Measurements from ENCODE around the gene SLC7A1. TPM values are rescaled to one million over a fixed set of nuclear protein-coding genes. Genes with fewer than 3 reads are reported as not detected.

Gene SLC7A1
- total RNA-seq, 1 donor from 2014 or later = 10.3 TPM

GRCh38 chr13:29566206-29566605 is 29.3 kb downstream of the SLC7A1 start:
- no peak overlapping the region for H3K4me3 ChIP-seq
- H3K4me1 ChIP-seq = no peaks in the 10 kb centered on the region
- TF ChIP-seq, protein P1, sequence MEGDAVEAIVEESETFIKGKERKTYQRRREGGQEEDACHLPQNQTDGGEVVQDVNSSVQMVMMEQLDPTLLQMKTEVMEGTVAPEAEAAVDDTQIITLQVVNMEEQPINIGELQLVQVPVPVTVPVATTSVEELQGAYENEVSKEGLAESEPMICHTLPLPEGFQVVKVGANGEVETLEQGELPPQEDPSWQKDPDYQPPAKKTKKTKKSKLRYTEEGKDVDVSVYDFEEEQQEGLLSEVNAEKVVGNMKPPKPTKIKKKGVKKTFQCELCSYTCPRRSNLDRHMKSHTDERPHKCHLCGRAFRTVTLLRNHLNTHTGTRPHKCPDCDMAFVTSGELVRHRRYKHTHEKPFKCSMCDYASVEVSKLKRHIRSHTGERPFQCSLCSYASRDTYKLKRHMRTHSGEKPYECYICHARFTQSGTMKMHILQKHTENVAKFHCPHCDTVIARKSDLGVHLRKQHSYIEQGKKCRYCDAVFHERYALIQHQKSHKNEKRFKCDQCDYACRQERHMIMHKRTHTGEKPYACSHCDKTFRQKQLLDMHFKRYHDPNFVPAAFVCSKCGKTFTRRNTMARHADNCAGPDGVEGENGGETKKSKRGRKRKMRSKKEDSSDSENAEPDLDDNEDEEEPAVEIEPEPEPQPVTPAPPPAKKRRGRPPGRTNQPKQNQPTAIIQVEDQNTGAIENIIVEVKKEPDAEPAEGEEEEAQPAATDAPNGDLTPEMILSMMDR (IDR thresholded peaks at IDR 0.05; ENCODE audit: borderline replicate concordance) = no peak
- no peaks in the 10 kb centered on the region for H3K27me3 ChIP-seq (ENCODE audit: low read depth)
- intact Hi-C loops (cut with micrococcal nuclease) = no loop called here
- no peak for DNase-seq
- H3K36me3 ChIP-seq = no peaks in the 10 kb centered on the region
- no peaks in the 10 kb centered on the region for H3K9me3 ChIP-seq (replicated peaks)
- H3K27ac ChIP-seq (replicated peaks) = no peak overlapping the region

DNA sequence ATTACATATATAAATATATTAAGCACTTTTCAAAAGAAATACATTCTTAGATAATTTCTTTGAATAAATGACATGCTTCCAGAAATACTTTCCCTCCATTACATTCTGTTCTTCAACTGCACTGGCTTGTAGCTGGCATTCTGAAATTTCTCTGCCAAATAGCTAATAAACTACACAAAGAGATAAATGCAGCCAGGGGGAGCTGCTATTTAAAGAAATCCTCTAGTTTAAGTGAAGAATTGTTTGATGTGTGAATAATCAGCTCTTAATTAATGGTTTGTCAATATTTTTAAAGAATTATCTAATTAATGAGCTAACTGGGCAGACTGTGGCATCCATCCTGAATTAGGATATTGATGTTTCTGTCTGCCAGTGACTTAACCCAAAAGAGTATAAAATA is 30.7 kb downstream of the SLC7A1 start:
- H3K27ac ChIP-seq (replicated peaks) = no peak overlapping the region
- H3K27me3 ChIP-seq (ENCODE audit: low read depth) = no peaks in the 10 kb centered on the region
- intact Hi-C loops (cut with micrococcal nuclease) = no loop called here
- H3K9me3 ChIP-seq (replicated peaks) = no peaks in the 10 kb centered on the region
- no peaks in the 10 kb centered on the region for H3K4me1 ChIP-seq
- TF ChIP-seq, protein P1 (IDR thresholded peaks at IDR 0.05; ENCODE audit: borderline replicate concordance) = no peak
- DNase-seq = no peak
- H3K36me3 ChIP-seq = no peaks in the 10 kb centered on the region
- H3K4me3 ChIP-seq = no peak overlapping the region

DNA sequence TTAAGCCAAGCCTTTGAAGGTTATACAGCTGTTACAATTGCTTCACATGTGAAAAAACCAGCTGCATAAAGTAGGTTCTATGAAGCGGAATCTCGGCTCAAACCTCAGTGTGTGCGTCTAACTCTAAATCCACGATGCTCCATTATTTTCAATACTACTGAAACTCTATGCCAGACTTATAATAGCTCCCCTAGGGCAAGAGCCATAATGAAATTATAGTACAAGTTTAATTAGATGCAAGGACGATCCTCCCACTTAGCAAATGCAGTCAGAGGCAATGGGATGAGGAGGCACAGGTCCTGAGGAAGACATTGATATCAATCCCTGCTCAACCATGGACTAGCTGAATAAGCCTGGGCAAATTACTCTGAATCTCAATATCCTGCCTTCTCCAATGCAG is 31.1 kb downstream of the SLC7A1 start:
- DNase-seq = no peak
- Histone ChIP-seq H3K4me1 (no peaks in the 10 kb centered on the region), H3K27ac (replicated peaks) (no peak overlapping the region), H3K36me3 (no peaks in the 10 kb centered on the region), H3K4me3 (no peak overlapping the region), H3K27me3 (ENCODE audit: low read depth) (no peaks in the 10 kb centered on the region), H3K9me3 (replicated peaks) (no peaks in the 10 kb centered on the region)
- intact Hi-C loops (cut with micrococcal nuclease) = no loop called here
- TF ChIP-seq, protein P1 (IDR thresholded peaks at IDR 0.05; ENCODE audit: borderline replicate concordance) = no peak

DNA sequence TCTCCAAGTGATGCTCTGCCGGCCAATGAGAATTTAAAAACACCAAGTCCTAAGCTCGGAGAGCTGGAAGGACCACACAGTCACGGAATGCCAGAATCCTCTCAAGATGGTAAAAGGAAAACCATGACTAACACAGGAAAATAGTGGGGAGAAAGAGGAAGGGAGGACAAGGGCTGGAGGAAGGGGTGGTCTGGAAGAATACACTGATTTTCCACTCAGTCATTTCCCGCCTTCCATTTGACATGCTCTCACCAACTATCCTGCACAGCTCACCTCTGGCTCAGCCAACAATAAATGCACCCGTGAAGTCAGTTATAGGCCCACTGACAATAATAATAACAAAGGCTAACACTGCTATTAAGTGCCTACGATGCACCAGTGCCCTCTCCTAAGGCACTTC is 31.5 kb downstream of the SLC7A1 start:
- intact Hi-C loops (cut with micrococcal nuclease) = no loop called here
- Histone ChIP-seq H3K27ac (replicated peaks) (no peak overlapping the region), H3K36me3 (no peaks in the 10 kb centered on the region), H3K4me3 (no peak overlapping the region), H3K9me3 (replicated peaks) (no peaks in the 10 kb centered on the region), H3K27me3 (ENCODE audit: low read depth) (no peaks in the 10 kb centered on the region), H3K4me1 (no peaks in the 10 kb centered on the region)
- DNase-seq = no peak
- TF ChIP-seq, protein P1 (IDR thresholded peaks at IDR 0.05; ENCODE audit: borderline replicate concordance) = no peak

DNA sequence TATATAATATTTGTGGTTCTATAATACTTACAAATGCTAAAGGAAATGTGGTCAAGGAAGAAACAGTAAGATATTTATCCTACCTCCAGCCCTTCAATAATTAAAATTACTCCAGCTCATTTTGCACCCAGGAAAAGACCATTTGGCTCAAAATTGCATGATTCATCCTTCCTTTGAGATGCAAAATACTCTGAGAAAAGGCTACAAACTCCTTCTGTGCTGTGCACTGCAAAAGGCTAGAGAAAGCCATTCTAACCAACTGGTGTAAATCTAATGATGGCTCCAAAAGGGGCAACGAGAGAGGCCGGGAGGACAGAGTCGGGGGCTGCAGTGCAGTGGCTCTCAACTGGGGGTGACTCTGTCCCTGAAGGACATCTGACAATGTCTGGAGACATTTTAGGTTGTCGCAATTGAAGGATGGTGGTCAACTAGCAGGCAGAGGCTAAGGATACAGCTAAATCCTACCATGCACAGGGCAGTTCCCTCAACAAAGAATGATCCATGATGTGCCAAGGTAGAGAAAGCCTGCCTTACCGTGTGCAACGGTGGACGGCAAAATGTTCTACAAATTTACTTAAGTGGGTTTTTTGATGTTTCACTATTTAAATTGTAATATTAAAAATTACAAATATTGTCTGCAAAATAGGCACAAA is 32.6 kb downstream of the SLC7A1 start:
- intact Hi-C loops (cut with micrococcal nuclease) = no loop called here
- Histone ChIP-seq H3K27me3 (ENCODE audit: low read depth) (no peaks in the 10 kb centered on the region), H3K9me3 (replicated peaks) (no peaks in the 10 kb centered on the region), H3K4me1 (no peaks in the 10 kb centered on the region), H3K36me3 (no peaks in the 10 kb centered on the region), H3K27ac (replicated peaks) (no peak overlapping the region), H3K4me3 (no peak overlapping the region)
- DNase-seq = no peak
- TF ChIP-seq, protein P1 (IDR thresholded peaks at IDR 0.05; ENCODE audit: borderline replicate concordance) = no peak

Measured in left ventricle myocardium inferior (tissue), 1 donor.